ENCODE measurements around the gene THAP7.

The THAP7 gene

GRCh38 chr22:20982563-20982882, 19.4 kb downstream of the THAP7 start:
- Histone ChIP-seq H3K27ac (peak overlapping the region; percentile 85 to 87), H3K9me3 (peaks cover 0 to 10% (median 0%) of the 10 kb centered on the region in 3 donors), H3K4me3 (peak overlapping the region; percentile 79 to 82), H3K4me1 (peaks cover 0 to 41% (median 23%) of the 10 kb centered on the region in 4 donors), H3K27me3 (peaks cover 0 to 16% of the 10 kb centered on the region in 2 donors), H3K36me3 (peaks cover 4 to 35% (median 16%) of the 10 kb centered on the region in 3 donors)
- intact Hi-C loops (cut with DNase I; ENCODE audit: low total_unique reads): no loop called here
- DNase-seq: no peak
- TF ChIP-seq, protein P1, sequence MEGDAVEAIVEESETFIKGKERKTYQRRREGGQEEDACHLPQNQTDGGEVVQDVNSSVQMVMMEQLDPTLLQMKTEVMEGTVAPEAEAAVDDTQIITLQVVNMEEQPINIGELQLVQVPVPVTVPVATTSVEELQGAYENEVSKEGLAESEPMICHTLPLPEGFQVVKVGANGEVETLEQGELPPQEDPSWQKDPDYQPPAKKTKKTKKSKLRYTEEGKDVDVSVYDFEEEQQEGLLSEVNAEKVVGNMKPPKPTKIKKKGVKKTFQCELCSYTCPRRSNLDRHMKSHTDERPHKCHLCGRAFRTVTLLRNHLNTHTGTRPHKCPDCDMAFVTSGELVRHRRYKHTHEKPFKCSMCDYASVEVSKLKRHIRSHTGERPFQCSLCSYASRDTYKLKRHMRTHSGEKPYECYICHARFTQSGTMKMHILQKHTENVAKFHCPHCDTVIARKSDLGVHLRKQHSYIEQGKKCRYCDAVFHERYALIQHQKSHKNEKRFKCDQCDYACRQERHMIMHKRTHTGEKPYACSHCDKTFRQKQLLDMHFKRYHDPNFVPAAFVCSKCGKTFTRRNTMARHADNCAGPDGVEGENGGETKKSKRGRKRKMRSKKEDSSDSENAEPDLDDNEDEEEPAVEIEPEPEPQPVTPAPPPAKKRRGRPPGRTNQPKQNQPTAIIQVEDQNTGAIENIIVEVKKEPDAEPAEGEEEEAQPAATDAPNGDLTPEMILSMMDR (IDR thresholded peaks at IDR 0.05): no peak

DNA sequence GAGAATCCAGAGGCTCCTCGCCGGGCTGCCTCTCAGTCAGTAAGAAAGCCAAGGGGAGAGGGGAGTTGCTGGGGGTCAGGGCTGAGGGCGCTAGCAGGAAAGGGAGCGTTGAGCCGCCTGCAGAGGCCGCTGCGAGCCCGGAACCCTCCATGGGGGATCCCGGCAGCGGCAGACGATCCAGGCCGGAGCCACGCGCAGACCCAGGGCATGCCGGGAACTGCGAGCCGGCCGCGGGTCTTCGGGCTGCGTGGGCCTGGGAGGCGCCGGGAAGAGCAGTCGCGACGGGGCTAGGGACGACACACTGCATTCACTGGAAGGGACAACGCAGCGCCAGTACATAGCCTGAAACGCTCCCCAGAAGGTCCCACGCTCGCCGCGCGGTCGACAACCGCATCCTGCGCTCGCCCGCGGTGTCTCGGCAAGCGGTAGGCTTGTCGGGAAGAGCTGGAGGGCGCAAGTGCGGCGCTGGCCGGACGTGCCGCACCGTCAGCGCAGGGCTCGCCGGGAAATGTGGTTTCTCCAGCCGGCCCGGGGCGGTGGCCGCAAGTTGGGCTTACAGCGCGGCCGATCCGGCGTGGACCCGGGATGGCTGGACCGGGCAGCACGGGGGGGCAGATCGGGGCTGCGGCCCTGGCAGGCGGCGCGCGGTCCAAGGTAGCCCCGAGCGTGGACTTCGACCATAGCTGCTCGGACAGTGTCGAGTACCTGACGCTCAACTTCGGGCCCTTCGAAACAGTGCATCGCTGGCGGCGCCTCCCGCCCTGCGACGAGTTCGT, 19.9 kb downstream of the THAP7 start, which contains the start of gene LZTR1:
TSS of gene LZTR1 (plus strand) at position 511 of the 776 bp plus-strand sequence. CDS start at position 586, 75 bp downstream.
- H3K4me3 ChIP-seq: peak within 1 kb of the TSS; percentile 79 to 82
- H3K27me3 ChIP-seq: peaks cover 0 to 20% of the 10 kb centered on the region in 2 donors
- H3K9me3 ChIP-seq: peaks cover 0 to 10% (median 0%) of the 10 kb centered on the region in 3 donors
- intact Hi-C loops (cut with DNase I; ENCODE audit: low total_unique reads): no loop called here
- H3K4me1 ChIP-seq: peaks cover 0 to 41% (median 23%) of the 10 kb centered on the region in 4 donors
- DNase-seq: peak; percentile 74 to 90
- peak within 1 kb of the TSS; percentile 85 to 87 for H3K27ac ChIP-seq
- H3K36me3 ChIP-seq: peaks cover 0 to 30% (median 10%) of the 10 kb centered on the region in 3 donors
- TF ChIP-seq, protein P1 (IDR thresholded peaks at IDR 0.05): peak; percentile 52 to 57

GRCh38 chr22:20980938-20981722, 20.8 kb downstream of the THAP7 start:
- TF ChIP-seq, protein P1 (IDR thresholded peaks at IDR 0.05): no peak
- H3K27me3 ChIP-seq: peaks cover 0 to 28% of the 10 kb centered on the region in 2 donors

GRCh38 chr22:20980523-20980922, 21.4 kb downstream of the THAP7 start:
- no peak overlapping the region for H3K27ac ChIP-seq
- H3K4me3 ChIP-seq: no peak overlapping the region
- TF ChIP-seq, protein P1 (IDR thresholded peaks at IDR 0.05): no peak
- peaks cover 0 to 10% (median 0%) of the 10 kb centered on the region in 3 donors for H3K9me3 ChIP-seq
- H3K27me3 ChIP-seq: peaks cover 0 to 30% of the 10 kb centered on the region in 2 donors
- H3K36me3 ChIP-seq: peaks cover 0 to 18% (median 3%) of the 10 kb centered on the region in 3 donors
- intact Hi-C loops (cut with DNase I; ENCODE audit: low total_unique reads): no loop called here
- H3K4me1 ChIP-seq: peaks cover 0 to 41% (median 23%) of the 10 kb centered on the region in 4 donors
- no peak for DNase-seq

More at GRCh38 chr22:20980938-20981722, 20.8 kb downstream of the THAP7 start:
- H3K4me1 ChIP-seq: peaks cover 0 to 41% (median 23%) of the 10 kb centered on the region in 4 donors
- DNase-seq: no peak
- peaks cover 0 to 10% (median 0%) of the 10 kb centered on the region in 3 donors for H3K9me3 ChIP-seq
- peak overlapping the region; percentile 85 to 87 for H3K27ac ChIP-seq
- peak overlapping the region; percentile 79 to 82 for H3K4me3 ChIP-seq
- intact Hi-C loops (cut with DNase I; ENCODE audit: low total_unique reads): no loop called here
- H3K36me3 ChIP-seq: peaks cover 0 to 23% (median 8%) of the 10 kb centered on the region in 3 donors

GRCh38 chr22:20979940-20980453, 21.9 kb downstream of the THAP7 start:
- Histone ChIP-seq H3K36me3 (peaks cover 0 to 15% (median 0%) of the 10 kb centered on the region in 3 donors), H3K27ac (no peak overlapping the region), H3K27me3 (peaks cover 0 to 35% of the 10 kb centered on the region in 2 donors), H3K4me3 (peak overlapping the region; percentile 9 to 21), H3K9me3 (peaks cover 0 to 10% (median 0%) of the 10 kb centered on the region in 3 donors), H3K4me1 (peaks cover 0 to 41% (median 23%) of the 10 kb centered on the region in 4 donors)
- TF ChIP-seq, protein P1 (IDR thresholded peaks at IDR 0.05): no peak
- DNase-seq: no peak
- intact Hi-C loops (cut with DNase I; ENCODE audit: low total_unique reads): no loop called here
